Stimulated activated CD4-positive, alpha-beta T cell treated with anti-CD3 and anti-CD28 coated beads, Interleukin-1b, Interleukin-23, amount 100 ng/mL, for 24 hours (primary cell): ENCODE data around the gene CFAP54.

Source experiments
- DNase-seq, 4 experiments: peaks; one replicate each; pipeline ENCODE4 v3.0.0-alpha.2; 2020; ENCODE audit warnings: low read depth in 4 of 4, low spot score in 1 of 4

The CFAP54 gene

DNA sequence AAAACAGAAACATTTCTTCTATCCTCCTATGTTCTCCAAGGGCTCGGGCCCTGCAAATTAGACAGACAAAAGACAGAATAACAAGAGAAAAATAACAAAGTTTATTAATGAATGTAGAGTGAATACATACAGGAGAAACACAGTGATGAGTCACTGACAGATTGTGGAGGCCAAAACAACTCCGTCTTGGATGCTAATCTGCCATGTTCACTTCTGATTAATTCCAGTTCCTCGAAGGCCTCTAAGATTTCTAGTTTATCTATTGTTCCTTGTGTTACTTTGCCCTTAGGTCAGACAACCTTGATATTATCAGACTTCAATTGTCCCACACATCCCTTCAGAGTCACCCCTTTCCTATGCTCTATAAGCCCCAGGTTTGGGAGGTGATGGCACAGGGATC is 390.8 kb downstream of the CFAP54 start:
- no peak for DNase-seq

DNA sequence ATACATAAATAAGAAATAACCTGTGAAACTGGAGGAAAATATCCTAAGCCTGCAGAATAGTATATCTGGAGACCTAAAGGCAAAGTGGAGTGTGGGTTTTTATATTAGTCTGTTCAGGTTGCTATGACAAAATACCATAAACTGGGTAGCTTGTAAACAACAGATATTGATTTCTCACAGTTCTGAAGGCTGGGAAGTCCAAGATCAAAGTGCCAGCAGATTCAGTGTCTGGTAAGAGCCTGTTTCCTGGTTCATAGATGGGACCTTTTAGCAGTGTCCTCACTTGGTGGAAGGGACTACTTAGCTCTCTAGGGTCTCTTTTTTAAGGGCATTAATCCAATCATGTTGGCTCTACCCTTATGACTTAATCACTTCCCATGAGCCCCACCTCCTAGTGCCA is 392.2 kb downstream of the CFAP54 start:
- DNase-seq, result no peak

DNA sequence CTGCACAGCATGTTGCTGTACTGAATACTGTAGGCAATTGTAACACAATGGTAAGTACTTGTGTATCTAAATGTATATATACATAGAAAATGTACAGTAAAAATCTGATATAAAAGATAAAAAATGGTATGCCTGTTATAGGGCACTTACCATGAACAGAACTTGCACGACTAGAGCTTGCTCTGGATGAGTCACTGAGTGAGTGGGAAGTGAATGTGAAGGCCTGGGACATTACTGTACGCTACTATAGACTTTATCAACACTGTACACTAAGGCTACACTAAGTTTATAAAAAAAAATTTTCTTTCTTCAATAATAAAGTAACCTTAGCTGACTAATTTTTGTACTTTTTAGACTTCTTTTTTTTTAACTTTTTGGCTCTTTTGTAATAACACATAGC is 393.5 kb downstream of the CFAP54 start:
- no peak for DNase-seq

DNA sequence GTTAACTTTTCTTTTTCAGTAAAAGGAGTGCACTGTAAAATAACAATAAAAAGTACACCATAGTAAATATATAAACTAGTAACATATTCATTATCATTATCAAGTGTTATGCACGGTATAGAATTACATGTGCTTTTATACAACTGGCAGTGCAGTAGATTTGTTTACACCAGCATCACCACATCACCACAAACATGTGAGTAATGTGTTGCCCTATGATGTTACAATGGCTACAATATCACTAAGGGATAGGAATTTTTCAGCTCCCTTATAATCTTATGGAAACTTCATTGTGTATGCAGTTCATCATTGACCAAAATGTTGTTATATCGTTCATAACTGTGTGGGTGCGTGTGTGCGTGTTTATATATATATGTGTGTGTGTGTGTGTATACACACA is 394.2 kb downstream of the CFAP54 start:
- no peak for DNase-seq

DNA sequence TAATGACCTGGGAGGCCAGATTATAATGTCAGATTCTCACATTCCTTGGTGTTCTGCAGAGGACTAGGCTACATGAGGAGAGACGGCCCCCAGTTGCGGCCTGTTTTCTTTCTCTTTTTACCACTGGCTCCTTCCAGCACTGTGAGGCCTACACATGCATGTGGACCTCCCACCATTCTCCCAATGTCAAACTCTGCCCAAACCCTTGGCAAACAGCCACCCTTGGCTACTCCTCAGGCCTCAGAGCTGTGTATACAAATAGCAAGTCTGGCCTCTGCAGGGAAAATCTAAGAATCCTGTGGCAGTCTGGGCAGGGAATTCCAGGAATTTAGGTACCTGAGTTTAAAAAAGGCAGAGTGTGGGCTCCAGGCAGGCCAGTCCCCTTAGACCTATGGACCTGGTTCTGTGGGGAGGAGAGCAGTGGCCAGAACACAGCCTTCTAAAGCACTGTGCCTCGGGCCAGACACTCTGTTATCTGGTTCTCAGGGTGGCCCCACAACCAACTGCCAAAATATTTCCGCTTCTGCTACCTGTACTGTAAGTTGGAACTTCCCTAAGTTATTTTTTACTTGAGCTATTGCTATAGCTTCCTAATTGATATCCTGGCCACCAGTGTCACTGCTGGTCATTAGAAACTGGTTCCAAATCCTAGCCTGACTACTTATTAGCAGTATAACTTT is 397.8 kb downstream of the CFAP54 start:
- no peak for DNase-seq

DNA sequence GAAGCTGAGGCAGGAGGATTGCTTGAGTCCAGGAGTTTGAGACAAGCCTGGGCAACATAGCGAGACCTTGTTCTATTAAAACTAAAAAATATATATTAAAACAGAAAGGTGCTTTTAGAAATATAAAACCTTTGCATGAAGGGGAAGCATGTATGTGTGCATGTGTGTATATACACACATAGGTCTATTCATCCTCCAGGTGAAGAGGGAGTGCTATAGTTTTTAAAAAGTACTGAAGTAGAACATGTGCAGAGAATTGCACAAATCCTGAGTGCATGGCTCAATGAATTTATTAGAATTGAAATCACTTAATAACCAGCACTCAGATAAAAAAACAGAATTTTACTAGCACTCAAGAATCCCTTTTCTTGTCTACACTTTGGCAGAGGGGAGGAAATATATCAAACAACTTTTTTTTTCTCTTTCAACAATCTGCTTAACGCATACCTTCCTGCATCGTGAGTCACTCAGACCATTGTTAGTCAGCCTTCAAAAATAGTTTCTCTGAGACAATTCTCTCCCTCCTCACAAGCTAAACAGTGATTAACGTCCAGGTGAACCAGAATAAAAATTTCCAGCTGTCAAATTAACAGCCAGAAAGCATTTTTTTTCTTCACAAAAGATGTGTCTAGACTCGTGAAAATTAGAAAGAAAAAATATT is 400.0 kb downstream of the CFAP54 start:
- no peak for DNase-seq

DNA sequence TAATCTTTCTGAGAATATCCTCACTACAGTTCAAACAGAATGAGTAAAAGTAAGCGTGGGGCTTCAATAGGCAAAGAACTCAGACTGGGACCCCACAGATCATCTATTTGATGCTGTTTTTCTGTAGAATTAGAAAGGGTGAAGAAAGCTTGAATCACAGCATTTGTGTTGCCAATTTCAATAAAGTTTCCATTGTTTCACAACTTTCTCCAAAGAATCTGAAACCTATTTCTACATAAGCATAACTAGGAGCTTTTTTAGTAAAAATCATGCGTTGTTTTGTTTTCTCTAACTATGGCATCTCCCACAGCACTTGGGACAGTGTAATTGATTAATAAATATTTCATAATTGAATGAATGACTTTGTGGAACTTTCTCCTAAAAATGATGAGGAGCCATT is 401.0 kb downstream of the CFAP54 start:
- DNase-seq, result no peak

DNA sequence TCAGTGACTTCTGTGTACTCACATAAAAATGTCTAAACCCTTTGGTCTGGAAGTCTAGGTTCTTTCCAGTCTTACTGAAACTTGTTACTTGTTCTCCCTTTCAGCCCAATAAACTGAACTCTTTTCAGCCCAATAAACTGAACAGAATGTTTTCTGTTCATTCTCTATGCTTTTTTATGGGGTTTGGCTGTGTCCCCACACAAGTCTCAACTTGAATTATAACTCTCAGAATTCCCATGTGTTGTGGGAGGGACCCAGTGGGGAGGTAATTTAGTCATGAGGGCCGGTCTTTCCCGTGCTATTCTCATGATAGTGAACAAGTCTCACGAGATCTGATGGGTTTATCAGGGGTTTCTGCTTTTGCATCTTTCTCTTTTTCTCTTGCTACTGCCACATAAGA is 402.7 kb downstream of the CFAP54 start:
- DNase-seq, result no peak

DNA sequence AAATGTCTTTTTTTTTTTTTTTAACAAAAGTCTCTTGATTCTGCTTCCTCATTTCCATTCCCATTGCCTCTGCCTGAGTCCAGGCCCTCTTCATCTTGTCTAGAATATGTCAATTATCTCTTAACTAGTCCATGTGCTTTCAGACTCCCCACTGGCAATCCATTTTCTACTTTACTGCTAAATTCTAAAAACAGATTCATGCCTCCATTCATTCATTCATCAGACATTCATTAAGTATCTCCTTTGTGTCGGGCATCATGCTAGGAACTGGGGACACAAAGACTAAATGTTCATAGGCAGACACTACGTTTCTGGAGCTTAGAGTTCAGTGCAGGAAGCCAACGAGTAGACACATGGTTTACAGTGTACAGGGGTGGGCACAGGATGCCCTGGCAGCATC is 408.0 kb downstream of the CFAP54 start:
- no peak for DNase-seq

DNA sequence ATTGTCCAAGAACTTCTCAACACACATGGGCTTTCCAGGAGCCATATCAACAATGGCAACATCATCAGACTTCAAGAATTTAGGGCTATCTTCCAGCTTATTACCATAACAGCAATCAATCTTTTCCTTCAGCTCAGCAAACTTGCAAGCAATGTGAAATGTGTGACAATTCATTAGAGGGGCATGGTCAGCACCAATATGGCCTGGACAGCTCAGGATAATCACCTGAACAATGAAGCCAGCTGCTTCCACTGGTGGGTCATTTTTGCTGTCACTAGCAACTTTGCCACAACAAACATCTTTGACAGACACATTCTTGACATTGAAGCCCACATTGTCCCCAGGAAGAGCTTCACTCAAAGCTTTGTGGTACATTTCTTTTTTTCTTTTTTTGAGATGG is 411.8 kb downstream of the CFAP54 start:
- no peak for DNase-seq

DNA sequence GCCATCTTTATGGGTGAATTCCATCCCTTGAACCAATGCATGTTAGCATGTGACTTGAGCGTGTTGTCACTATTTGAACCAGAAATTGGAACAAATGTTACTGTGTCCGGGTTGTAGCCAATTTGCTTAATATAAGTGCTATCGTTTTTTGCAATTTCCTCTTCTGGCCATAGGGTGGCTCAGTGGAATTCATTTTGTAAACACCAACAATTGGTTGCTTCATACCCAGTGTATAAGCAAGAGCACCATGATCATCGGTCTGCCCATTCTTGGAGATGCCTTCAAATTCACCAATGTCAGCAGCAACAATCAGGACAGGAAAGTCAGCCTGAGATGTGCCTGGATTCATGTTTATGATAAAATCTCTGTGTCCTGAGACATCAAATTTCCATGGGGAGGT is 412.7 kb downstream of the CFAP54 start:
- DNase-seq, result no peak

DNA sequence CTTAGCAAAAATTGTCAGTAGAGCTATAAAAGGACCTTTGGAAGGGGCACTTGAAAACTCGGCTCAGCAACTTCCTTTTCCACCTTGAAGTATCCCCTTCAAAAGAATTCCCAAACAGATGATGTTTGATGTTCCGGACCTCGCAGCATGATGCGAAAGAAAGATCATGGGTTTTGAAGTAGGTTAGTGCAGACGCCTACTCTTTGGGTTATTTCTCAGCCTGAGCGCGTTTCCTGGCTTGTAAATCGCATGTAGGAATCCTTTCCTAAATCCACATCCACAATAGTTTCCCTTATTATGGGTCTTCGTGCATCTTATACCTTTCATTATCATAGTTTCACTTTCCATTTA is 417.1 kb downstream of the CFAP54 start:
- no peak for DNase-seq

DNA sequence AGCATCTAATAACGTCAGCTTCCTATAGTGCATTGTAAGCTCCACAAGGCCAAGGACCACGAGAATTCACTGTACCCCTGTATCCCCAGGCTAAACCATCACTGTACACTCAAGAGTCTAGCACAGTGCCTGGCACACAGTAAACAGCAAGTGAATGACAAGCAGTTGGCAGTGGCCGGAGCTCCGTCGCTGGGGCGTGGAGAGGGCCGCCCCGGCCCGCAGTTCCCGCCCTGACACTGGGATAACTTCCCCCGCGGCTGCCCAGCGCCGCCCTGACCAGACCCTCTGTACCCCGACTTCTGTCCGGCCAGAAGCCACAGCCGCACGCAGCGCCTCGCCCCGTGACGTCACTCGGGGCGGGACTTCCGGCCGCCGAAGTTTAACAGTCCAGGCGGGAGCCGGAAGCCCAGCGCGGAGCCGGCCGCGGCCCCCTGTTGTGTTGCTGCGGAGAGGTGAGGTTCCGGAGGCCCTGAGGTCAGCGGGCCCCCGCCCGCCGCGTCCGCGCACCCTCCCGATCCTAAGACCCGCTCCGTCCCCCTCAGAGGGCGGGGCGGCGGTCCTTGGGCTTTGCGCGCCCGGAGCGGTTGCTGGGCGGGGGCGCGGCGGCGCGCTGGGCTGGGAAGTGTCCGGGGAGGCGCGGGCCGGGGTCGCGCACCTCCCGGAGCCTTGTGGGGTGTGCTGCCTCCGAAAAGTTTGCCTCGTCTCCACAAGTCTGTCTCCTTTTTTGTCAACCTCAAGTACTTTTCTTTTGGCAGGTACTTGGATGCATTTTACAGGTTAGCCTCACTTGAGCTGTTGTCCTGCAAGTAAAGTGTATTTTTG is 417.7 kb downstream of the CFAP54 start, which contains the start of gene NEDD1:
Gene NEDD1, plus strand, starts transcription at position 409 of the 822 bp plus-strand sequence. CDS start 2,503 bp downstream, outside the sequence.
- peak; percentile 68 to 76 (median 74) for DNase-seq

DNA sequence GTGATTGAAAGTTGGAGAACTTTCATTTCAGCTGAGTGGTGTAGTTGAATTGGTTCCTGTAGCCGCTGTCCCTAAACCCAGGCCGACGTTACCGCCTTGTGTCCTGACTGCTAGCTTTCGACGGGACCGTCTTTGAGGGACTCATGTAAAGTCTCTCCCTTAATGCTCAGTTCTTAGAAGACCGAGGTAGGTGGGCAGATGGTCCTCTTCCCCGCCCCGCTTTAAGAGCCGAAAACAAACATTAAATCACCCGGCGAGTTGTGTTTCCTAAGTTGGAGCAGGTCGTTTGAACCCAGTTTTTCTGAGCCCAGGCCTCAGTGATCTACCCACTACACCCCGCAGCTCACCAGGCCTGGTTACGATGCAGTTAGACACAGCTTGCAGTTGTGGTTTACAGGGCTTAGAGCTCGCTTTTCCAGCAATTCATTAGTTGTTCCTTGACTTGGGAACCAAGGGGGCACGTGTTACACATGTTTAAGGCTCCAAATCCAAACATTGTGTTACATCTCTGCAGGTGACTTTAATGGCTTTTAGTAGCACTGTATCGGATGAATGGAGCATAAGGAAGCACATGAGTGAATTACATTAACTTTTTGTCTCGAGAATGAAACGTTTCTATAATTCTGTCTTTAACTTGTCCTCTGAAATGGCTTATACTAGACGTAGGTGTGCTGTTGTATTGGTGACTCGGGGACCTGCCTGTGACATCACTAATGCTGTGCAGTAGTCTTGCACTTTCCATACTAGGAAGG is 418.5 kb downstream of the CFAP54 start:
- DNase-seq, result peak in 1 of 4 experiments; percentile 6

DNA sequence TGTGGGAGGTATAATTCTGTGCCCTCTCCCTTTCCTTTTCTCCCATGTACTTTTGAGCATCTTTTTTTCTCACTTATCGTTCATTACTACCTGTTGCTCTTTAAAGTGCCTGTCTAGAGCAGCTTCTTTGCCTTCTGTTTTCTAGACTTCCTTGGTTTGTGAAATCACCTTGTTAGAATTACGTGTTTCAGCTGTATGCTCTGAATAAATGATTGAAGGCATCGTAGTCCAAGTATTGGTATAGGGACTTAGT is 419.0 kb downstream of the CFAP54 start:
- no peak for DNase-seq

DNA sequence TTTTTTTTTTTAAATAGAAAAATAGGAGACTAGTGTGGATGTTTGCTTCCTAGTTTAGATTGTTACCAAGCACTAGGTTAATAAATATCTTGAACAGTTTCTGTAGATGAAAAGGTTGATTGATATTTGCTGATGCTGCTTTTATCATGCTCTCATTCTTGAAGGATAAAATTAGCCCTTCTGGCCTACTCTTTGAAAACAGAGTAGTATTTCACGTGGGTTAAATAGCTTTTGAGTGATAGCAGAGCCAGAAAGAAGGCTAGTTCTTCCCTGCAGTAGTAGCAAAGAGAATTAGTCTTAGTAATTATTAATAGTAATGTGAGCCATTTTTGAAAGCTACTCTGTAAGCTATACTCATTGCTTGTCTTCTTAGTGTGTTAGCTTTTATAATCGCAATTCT is 422.9 kb downstream of the CFAP54 start:
- no peak for DNase-seq

DNA sequence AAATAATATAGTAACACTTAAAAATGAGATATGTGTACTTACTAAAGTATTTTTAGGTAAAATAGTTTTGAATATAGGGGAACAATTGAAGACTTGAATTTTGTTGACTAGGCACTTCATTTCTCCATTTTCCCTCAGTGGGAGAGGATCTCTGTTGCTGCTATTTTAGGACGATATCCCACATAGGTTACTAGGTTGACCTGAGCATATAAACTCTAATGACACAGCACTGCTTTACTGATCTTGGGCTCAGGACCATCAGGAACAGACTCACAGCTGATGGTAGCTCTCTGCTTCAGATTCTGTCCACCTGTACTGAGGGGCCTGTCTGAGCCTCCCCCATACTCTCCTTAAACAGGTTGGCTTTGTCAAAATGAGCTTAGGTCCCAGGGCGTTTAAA is 423.6 kb downstream of the CFAP54 start:
- no peak for DNase-seq

DNA sequence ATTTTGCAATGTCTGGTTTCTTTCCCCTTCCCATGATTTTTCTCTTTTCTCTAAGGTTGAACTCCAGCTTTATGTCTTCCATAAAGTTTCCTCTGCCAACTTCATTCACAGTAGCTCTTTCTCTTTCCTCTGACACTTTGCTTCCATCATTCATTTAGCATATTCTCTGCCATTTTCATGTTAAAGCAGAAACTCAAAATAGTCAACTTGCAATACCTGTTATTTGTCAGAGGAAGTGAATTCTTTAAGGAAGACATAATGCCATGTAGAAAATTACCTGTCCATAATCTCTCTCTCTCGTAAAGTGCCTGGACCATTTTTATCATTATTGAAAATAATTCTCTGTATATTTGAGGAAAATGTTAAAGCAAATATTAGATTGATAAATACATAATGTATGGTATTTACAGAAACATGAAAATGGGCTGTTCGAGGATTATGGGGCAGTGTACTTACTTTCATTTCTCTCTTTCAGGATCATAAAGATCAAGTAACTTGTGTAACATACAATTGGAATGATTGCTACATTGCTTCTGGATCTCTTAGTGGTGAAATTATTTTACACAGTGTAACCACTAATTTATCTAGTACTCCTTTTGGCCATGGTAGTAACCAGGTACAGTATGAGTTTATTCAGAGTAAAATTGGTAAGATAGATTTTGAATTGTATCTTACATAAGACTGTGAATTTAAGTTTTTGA is 430.3 kb downstream of the CFAP54 start:
- no peak for DNase-seq
